Effector memory CD8-positive, alpha-beta T cell (primary cell): ENCODE results near the gene GPR137C.
"Not testable (repeated sequence)": the region's sequence is repeated elsewhere in the genome, so short reads cannot be mapped to it uniquely, and the experiment has no call there.

Source experiments
- ATAC-seq: fragments of 150-1000 bp; cut with Tn5 transposase; replicated peaks from 2 replicates; pipeline ENCODE4 v1.10.0; 2021; ENCODE audit warnings: mild to moderate bottlenecking, moderate library complexity
- DNase-seq, 3 experiments: peaks; one replicate each; pipeline ENCODE4 v3.0.0; 2021
- H3K27ac Mint-ChIP-seq, 2 donors: one replicate each; pipeline ENCODE4 v1.8.0; 2022; ENCODE audit warnings: mild to moderate bottlenecking in 2 of 2, mixed read lengths in 2 of 2, moderate library complexity in 2 of 2
- H3K27me3 Mint-ChIP-seq, 2 donors: one replicate each; pipeline ENCODE4 v1.8.0; 2022; ENCODE audit warnings: mixed read lengths in 2 of 2
- H3K36me3 Mint-ChIP-seq: one replicate; pipeline ENCODE4 v1.8.0; 2022; ENCODE audit warnings: mild to moderate bottlenecking, moderate library complexity, mixed read lengths; ENCODE audit not compliant: insufficient read depth
- H3K4me1 Mint-ChIP-seq, 2 donors: one replicate each; pipeline ENCODE4 v1.8.0; 2022; ENCODE audit warnings: low read depth in 2 of 2, mixed read lengths in 2 of 2
- H3K4me3 Mint-ChIP-seq, 2 donors: one replicate each; pipeline ENCODE4 v1.8.0; 2022; ENCODE audit warnings: mild to moderate bottlenecking in 2 of 2, mixed read lengths in 2 of 2, moderate library complexity in 2 of 2
- H3K9me3 Mint-ChIP-seq, 2 donors: one replicate each; pipeline ENCODE4 v1.8.0; 2022; ENCODE audit warnings: mixed read lengths in 2 of 2

Gene GPR137C

GRCh38 chr14:52547526-52547925 lies 5.1 kb upstream of the GPR137C start:
- peaks cover 19 to 31% of the 10 kb centered on the region in 2 donors for H3K4me1 Mint-ChIP-seq
- DNase-seq (no peak), ATAC-seq (no peak)
- H3K4me3 Mint-ChIP-seq: no peak overlapping the region
- no peaks in the 10 kb centered on the region for H3K27me3 Mint-ChIP-seq
- peaks cover 14% of the 10 kb centered on the region for H3K36me3 Mint-ChIP-seq
- H3K27ac Mint-ChIP-seq: no peak overlapping the region
- H3K9me3 Mint-ChIP-seq: no peaks in the 10 kb centered on the region

- DNase-seq: no peak
- Mint-ChIP-seq H3K4me1 (peaks cover 23 to 32% of the 10 kb centered on the region in 2 donors), H3K4me3 (peak overlapping the region; percentile 94 to 98), H3K36me3 (peaks cover 20% of the 10 kb centered on the region), H3K27ac (peak overlapping the region; percentile 94 to 97), H3K9me3 (no peaks in the 10 kb centered on the region), H3K27me3 (peaks cover 5 to 6% of the 10 kb centered on the region in 2 donors)
- ATAC-seq: no peak
Observed at GRCh38 chr14:52550661-52551060, 2.0 kb upstream of the GPR137C start.

GRCh38 chr14:52551205-52551604 lies 1.4 kb upstream of the GPR137C start:
- ATAC-seq (no peak), DNase-seq (no peak)
- Mint-ChIP-seq H3K27ac (peak overlapping the region; percentile 94 to 97), H3K27me3 (peaks cover 5 to 6% of the 10 kb centered on the region in 2 donors), H3K36me3 (peaks cover 20% of the 10 kb centered on the region), H3K4me3 (peak overlapping the region; percentile 94 to 98), H3K4me1 (peaks cover 19 to 28% of the 10 kb centered on the region in 2 donors), H3K9me3 (no peaks in the 10 kb centered on the region)

- H3K27ac Mint-ChIP-seq: peak overlapping the region; percentile 94 to 97
- H3K4me1 Mint-ChIP-seq: peaks cover 16 to 28% of the 10 kb centered on the region in 2 donors
- ATAC-seq (no peak), DNase-seq (no peak)
- peak overlapping the region; percentile 94 to 98 for H3K4me3 Mint-ChIP-seq
- peaks cover 20% of the 10 kb centered on the region for H3K36me3 Mint-ChIP-seq
- H3K9me3 Mint-ChIP-seq: no peaks in the 10 kb centered on the region
- H3K27me3 Mint-ChIP-seq: peaks cover 5 to 6% of the 10 kb centered on the region in 2 donors
Observed at GRCh38 chr14:52551696-52552062, 957 bp upstream of the GPR137C start.

GRCh38 chr14:52553002-52553670 lies 500 bp downstream of the GPR137C start:
- peak overlapping the region; percentile 94 to 98 for H3K4me3 Mint-ChIP-seq
- peaks cover 20% of the 10 kb centered on the region for H3K36me3 Mint-ChIP-seq
- peaks cover 16 to 24% of the 10 kb centered on the region in 2 donors for H3K4me1 Mint-ChIP-seq
- peak overlapping the region; percentile 94 to 97 for H3K27ac Mint-ChIP-seq
- no peaks in the 10 kb centered on the region for H3K9me3 Mint-ChIP-seq
- peak; percentile 34 for ATAC-seq
- H3K27me3 Mint-ChIP-seq: peaks cover 5 to 14% of the 10 kb centered on the region in 2 donors
- DNase-seq: peak; percentile 38 to 43 (median 39)

- peak; percentile 75 to 79 (median 78) for DNase-seq
- Mint-ChIP-seq H3K36me3 (peaks cover 21% of the 10 kb centered on the region), H3K9me3 (no peaks in the 10 kb centered on the region), H3K27me3 (peaks cover 11 to 22% of the 10 kb centered on the region in 2 donors), H3K4me1 (peaks cover 16 to 24% of the 10 kb centered on the region in 2 donors), H3K27ac (peak overlapping the region; percentile 91 to 97), H3K4me3 (peak overlapping the region; percentile 92 to 94)
- peak; percentile 18 for ATAC-seq
Observed at GRCh38 chr14:52553671-52554575, 1.3 kb downstream of the GPR137C start.

- Mint-ChIP-seq H3K9me3 (no peaks in the 10 kb centered on the region), H3K27ac (no peak overlapping the region), H3K36me3 (peaks cover 9% of the 10 kb centered on the region), H3K4me3 (no peak overlapping the region), H3K27me3 (peaks cover 12 to 24% of the 10 kb centered on the region in 2 donors), H3K4me1 (peaks cover 3 to 5% of the 10 kb centered on the region in 2 donors)
- DNase-seq: no peak
- no peak for ATAC-seq
Observed at GRCh38 chr14:52558688-52559087, 6.1 kb downstream of the GPR137C start.

GRCh38 chr14:52563120-52563519 lies 10.5 kb downstream of the GPR137C start:
- peaks cover 18 to 25% of the 10 kb centered on the region in 2 donors for H3K27me3 Mint-ChIP-seq
- peaks cover 5% of the 10 kb centered on the region for H3K36me3 Mint-ChIP-seq
- no peaks in the 10 kb centered on the region for H3K9me3 Mint-ChIP-seq

GRCh38 chr14:52568454-52568853 lies 15.8 kb downstream of the GPR137C start:
- not testable (repeated sequence) for ATAC-seq, H3K4me1 Mint-ChIP-seq, H3K4me3 Mint-ChIP-seq, H3K27ac Mint-ChIP-seq, H3K36me3 Mint-ChIP-seq, DNase-seq
- Mint-ChIP-seq H3K9me3 (peaks cover 11 to 33% of the 10 kb centered on the region in 2 donors), H3K27me3 (peaks cover 46 to 51% of the 10 kb centered on the region in 2 donors)

More at GRCh38 chr14:52563120-52563519, 10.5 kb downstream of the GPR137C start:
- DNase-seq (no peak), ATAC-seq (no peak)
- Mint-ChIP-seq H3K27ac (no peak overlapping the region), H3K4me1 (no peaks in the 10 kb centered on the region), H3K4me3 (no peak overlapping the region)

- no peak for ATAC-seq
- Mint-ChIP-seq H3K27ac (no peak overlapping the region), H3K4me3 (no peak overlapping the region), H3K27me3 (peaks cover 15 to 33% of the 10 kb centered on the region in 2 donors), H3K4me1 (no peaks in the 10 kb centered on the region), H3K36me3 (no peaks in the 10 kb centered on the region), H3K9me3 (peaks cover 8 to 21% of the 10 kb centered on the region in 2 donors)
- no peak for DNase-seq
Observed at GRCh38 chr14:52575858-52576257, 23.2 kb downstream of the GPR137C start.

GRCh38 chr14:52583544-52583943 lies 30.9 kb downstream of the GPR137C start:
- no peak for ATAC-seq
- H3K4me3 Mint-ChIP-seq: no peak overlapping the region
- no peaks in the 10 kb centered on the region for H3K4me1 Mint-ChIP-seq

GRCh38 chr14:52589646-52590045 lies 37.0 kb downstream of the GPR137C start:
- peaks cover 0 to 6% of the 10 kb centered on the region in 2 donors for H3K27me3 Mint-ChIP-seq
- H3K36me3 Mint-ChIP-seq: no peaks in the 10 kb centered on the region
- DNase-seq (no peak), ATAC-seq (no peak)
- H3K9me3 Mint-ChIP-seq: peaks cover 0 to 2% of the 10 kb centered on the region in 2 donors
- H3K4me3 Mint-ChIP-seq: no peak overlapping the region
- H3K4me1 Mint-ChIP-seq: no peaks in the 10 kb centered on the region
- H3K27ac Mint-ChIP-seq: no peak overlapping the region

More at GRCh38 chr14:52583544-52583943, 30.9 kb downstream of the GPR137C start:
- H3K36me3 Mint-ChIP-seq: no peaks in the 10 kb centered on the region
- H3K27me3 Mint-ChIP-seq: peaks cover 0 to 6% of the 10 kb centered on the region in 2 donors
- no peaks in the 10 kb centered on the region for H3K9me3 Mint-ChIP-seq
- H3K27ac Mint-ChIP-seq: no peak overlapping the region
- no peak for DNase-seq

- ATAC-seq (no peak), DNase-seq (no peak)
- Mint-ChIP-seq H3K27me3 (peaks cover 0 to 10% of the 10 kb centered on the region in 2 donors), H3K36me3 (no peaks in the 10 kb centered on the region), H3K9me3 (peaks cover 0 to 3% of the 10 kb centered on the region in 2 donors), H3K27ac (no peak overlapping the region), H3K4me1 (no peaks in the 10 kb centered on the region), H3K4me3 (no peak overlapping the region)
Observed at GRCh38 chr14:52590318-52590717, 37.7 kb downstream of the GPR137C start.
